Stimulated activated CD8-positive, alpha-beta memory T cell treated with anti-CD3 and anti-CD28 coated beads, Interleukin-7, amount 100 ng/mL, for 24 hours (primary cell): Measurements from ENCODE around the gene VAC14.

ENCODE experiments used
- DNase-seq: peaks from one replicate; pipeline ENCODE4 v3.0.0-alpha.2; 2020; ENCODE audit warnings: low read depth

Gene VAC14

DNA sequence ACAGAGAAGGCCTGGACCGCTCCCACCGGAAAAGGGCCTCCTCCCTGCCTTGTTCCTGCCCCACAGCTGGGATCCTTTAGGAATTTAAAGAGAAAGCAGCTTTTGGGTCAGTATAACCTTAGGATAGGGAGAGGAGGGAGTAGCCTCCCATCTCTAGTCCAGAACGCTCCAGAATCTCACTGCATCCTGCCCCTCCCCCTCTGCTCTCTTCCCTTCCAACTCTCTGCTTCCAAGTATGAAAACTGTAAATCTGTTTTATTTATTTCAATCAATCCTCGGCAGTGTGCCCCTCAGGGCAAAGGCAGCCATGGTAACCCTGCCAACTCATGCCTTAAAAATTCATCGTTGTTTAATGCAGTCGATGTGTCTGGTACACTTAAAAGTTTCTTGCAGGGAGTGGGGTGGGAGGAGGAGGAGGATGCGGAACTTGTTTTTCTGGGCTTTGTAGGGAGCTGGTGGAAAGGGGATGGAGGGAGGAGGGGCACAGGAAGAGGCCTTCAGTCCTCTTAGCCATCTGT is 94.0 kb downstream of the VAC14 start:
- DNase-seq = no peak

DNA sequence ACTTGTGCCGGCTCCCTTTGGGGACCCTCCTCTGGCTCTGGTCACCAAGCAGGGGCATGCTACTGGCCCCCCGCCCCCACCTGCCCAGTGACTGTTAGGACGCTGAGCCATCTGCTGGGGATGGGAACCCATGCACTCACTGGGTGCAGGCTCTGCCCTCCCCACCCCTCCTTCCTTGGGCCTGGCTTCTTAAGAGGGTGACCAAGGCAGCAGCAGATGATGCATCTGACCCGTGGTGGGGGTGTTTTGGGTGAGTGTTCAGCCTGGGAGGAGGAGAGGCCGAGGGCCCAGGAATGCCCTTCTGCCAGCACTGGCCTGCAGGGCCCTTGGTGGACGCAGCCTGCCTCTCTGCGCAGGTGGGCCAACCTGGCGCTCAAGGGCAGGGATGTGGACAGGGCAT is 95.9 kb downstream of the VAC14 start:
- DNase-seq = no peak

DNA sequence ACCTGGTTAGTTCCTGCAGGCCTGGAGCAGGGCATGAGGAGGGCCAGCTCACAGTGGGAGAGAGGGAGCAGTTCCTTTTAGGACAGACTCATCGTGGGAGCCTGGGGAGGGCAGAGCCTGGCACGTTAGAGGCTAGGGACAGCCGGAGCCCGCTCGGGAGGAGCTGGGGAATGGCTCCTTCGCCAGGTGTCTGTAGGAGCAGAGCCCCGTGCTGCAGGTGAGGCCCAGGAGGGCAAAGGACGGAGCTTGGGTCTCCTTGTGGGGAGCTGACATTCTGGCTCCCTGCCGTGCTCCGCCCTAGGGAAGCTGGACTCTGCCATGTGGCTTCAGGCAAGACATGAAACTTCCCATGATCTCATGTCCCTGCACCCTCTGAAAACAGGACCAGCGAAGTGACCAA is 96.4 kb downstream of the VAC14 start:
- DNase-seq = no peak

DNA sequence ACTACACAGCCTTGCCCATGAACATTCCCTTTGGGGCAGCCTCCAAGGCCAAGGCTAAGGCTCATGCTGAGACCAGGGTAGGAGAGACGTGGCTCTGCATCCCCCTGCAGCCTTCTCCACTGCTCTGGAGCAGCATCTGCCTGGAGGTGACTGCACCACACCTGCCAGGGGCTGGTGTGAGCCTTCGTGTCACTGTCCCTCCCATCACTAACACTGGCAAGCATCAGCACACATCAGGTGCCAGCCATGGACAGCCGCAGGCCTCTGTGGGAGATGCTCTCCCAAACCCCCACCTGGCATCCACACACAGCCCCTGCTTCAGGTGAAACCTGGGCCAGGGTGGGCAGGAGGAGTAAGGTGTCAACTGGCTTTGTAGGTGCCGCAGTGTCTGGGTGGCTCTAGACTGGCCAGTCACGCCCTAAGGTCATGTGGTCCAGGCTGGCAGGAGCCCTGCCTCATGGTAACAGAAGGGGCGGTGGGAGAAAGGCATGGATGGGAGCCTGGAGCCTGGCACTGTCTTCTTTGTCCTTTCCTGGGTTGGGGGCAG is 97.0 kb downstream of the VAC14 start:
- DNase-seq = no peak

DNA sequence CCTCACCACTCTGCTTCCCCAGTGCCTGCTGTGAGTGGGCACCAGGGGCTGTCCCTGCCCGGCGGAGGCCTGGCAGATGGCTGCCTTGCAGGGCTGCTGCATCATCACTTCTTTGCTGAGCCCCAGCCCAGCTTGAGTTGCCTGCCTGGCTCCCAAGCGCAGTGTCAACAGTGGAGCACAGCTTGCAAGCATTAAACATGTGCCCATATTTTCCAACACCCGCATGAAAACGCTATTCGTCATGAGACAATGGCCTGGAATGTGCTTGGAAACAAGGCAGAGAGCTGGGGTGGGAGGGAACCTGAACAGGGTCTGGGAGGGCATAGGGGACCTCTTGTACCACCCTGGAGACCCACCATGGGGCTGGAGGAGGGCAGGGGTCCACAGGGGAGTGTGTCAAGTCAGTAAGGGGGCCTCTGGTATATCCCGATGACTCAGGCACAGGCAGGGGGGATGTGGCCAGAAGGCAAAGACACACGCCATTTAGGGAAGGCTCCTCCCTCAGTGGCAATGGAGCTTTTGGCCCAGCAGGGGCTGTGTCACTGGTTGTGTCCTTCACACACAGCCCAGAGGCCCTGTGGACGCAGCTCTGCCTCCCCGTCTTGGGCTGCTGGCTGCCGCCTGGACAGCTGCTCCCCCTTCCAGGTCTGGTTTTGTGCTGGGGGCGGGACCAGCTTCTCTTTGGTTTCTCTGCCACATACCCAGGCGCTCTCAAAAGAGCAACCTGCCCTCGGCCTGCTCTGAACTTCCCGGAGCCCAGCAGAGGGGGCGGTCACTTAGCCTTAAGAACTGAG is 97.7 kb downstream of the VAC14 start:
- DNase-seq = no peak

DNA sequence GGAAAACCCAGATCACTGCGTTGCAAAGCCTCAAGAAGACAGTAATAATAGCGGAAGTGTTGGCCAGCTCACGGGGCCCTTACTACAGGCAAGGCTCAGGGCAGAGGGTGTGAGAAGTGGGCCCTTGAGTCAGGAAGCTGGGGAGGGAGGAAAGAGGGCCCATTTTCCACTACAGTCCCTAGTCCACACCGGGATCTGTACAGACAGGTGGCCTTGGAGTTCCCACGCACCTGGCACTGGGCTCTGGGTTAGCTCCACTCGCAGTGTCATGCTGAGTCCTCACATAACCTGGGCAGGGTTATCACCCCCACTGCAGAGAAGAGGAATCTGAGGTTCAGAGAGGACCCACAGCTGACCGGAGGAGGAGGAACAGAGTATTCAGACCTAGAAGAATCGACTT is 98.3 kb downstream of the VAC14 start:
- no peak for DNase-seq

DNA sequence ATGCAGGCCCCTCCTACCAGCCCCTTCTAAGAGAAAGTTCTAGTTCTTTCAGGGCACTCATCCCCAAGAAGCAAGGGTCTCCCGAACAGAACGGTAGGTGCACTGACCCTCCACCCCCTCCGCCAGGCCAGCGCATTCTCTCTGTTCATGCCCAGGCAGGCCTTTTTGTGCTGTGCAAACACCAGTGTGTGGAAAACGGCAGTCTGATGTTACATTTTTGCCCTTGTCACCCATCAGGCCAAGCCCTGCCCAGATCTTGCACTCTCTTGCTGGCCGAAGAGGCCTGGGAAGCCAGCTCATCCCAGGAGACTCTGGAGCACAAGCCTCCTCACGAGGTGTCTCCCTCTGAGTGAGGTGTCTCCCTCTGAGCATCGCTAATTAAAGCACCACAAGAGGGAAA is 99.0 kb downstream of the VAC14 start:
- DNase-seq = no peak

DNA sequence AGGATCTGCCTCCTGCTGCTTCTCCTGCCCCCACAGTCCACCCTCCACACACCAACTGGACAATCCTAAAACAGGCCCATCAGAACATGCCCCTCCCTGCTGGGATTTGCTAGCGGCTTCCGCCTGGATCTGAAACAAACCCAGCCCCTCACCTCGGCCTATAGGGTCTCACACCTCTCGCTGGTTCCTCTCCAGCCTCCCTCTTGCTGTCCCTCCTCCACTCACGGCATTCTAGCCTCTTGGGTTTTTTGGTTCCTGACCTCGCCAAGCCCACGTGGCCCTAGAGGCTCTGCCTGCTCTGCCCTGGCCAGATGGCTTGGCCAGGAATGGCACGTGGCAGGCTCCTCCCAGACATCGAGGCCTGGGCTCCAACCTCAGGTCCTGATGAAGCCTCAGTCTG is 99.4 kb downstream of the VAC14 start:
- DNase-seq = no peak

DNA sequence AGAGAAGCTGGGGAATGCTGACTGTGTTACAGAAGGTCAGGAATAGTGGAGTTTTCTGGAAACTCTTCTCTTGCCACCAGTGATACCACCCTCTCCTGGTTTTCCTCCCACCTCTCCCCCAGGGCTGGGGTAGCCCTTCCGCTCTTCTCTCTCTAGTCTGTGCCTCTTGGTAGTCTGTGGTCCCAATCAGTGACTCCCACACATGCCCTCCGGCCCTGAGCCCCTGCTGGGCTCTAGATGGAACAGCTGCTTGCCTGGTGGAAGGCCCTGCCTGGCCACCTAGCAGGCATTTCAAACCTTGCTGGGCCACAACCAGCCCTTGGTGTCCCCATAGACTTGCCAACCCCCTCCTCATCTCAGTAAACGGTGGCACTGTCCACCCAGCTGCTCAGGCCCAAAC is 99.9 kb downstream of the VAC14 start:
- DNase-seq = no peak

DNA sequence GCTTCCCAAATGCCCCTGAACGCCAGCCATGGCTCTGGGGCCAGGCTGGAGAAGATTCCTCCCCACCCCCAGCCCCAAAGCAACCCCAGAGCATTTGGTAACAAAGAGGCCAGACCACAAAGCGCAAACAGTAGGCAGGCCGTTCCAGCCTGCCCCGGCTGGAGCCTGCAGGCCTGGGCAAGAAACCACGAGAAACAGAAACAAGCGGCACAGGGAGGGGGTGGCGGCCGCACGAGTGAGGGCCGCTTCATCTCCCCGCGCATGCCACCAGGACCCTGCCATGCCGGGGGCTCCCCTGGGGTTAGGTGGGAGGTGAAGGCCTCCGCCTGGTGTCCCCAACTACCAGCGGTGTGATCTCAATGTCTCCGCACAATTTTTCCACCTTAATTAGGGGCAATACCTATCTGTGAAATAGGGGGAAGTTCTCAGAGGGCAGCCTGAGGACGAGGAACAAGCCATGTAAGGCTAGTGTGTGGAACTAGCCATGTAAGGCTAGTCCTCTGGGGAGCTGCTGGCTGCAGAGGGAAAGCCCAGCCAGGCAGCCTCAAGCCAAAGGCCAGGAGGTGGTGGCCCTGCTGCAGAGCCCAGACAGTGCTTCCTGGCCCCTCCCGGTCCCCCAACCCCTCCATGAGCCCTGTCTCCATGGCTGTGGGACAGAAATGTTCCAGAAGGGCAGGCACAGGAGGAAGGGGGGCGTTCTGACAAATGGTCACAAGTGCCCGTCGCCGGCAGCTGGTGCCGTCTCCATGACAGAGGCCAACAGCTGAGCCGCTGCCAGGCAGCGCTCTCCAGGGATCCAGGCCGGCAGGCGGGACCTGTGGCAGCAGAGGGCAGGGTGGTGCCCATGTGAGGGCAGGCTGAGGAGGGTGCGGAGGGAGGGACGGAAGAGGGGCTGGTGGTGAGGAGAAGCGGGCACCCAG is 100.6 kb downstream of the VAC14 start:
- DNase-seq = no peak

DNA sequence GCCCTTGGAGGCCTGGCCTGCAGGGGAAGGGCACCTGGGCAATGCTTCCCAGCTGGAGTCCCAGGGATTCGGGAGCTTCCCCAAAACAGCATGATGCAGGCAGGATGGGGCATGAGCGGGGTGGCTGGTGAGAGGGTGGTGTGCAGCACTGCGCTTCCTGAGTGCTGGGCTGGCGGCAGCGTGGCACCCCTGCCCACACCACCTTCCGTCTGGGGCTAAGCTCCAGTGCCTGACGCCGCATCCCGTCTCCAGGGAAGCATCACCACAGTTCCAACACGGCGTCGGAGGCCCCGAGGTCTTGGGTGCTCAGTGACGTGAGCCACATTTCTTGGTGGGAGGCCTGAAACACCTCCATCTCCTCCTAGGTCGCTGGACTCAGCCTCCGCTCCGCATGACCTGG is 101.3 kb downstream of the VAC14 start:
- no peak for DNase-seq

DNA sequence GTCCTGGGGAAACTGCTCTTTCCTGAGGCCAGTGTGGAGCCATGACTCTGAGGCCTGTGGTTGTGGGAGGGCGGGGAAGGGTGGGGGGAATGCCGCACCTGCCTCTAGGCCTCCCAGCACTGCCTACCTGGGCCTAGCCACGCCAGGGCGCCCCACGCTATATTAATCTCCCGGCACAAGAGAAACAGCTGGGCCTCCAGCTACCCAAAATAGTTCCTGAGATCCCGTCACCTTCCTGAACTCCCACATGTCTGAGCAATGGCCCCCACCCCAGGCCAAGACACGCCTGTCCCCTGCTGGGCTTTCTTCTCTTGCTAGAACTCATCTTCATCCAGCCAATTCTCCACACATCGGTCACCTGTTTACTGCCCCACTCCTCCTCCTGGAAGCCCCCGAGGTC is 102.1 kb downstream of the VAC14 start:
- DNase-seq = no peak

DNA sequence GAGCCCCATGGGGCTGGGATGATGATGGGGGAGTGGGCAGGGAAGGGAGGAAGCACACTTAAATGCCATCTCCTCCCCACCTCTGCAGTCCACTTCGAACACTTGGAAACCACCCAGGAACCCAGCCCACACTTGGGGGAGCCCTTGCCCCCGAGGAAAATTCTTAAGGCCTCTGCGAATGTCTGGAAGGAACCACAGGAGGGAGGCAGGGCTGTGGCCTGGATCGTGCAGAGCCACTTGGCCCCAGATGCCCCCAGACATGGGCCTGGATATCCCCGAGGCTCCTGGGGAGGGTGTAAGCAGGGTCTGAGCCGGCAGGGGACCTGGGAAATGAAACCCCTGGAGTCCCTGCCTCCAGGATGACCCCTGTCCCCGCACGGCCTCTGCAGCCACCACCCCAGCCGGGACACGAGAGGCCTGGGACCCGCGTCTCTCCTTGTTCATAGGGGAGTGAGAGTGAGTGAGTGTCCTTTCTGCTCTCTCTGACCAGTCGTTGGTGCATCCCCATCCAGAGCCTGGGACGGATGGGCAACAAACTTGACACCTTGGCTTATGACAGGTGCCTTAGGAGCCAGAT is 103.3 kb downstream of the VAC14 start:
- no peak for DNase-seq

DNA sequence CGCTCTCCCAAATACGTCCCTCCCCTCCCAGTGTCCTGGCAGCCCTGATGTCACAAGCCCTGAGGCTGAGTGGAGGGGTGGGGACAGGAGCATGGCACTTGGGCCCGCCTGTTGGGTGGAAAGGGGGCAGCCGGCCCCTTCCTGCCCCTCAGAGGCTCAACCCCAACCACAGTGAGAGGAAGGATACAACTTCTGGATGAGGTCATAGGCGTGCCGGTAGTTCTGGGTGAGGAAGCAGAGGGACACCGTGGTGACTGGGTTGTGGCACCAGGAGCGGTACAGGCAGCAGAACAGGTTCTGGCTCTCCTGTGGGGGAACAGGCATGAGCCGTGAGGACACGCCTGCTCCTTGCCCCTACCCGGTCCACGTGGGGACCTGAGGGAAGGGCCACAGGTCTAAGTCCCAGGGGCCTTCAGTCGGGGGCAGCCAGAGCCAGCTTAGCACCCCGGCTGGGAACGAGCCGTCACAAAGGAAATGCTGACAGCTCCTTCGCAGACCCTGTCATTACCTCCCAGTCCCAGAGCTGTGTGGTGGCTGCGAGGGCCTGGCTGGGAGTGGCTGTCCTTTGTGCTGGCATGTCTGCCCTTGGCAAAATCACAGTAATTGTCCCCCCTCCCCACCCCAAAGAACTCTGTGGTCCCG is 103.9 kb downstream of the VAC14 start:
- DNase-seq = no peak

DNA sequence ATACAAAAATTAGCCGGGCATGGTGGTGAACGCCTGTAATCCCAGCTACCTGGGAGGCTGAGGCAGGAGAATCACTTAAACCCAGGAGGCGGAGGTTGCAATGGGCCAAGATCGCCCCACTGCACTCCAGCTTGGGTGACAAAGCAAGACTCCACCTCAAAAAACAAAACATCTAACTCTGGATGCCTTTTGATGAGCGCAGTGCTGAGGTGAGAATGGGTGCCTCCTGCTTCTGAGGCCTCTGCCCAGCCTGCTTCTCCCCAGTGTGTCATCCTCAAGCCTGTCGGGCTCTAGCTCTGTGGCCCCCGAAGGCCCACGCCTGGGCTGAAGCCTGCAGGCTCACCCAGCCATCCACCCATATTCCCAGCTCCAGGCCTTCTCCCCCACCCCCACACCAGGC is 104.6 kb downstream of the VAC14 start:
- no peak for DNase-seq

DNA sequence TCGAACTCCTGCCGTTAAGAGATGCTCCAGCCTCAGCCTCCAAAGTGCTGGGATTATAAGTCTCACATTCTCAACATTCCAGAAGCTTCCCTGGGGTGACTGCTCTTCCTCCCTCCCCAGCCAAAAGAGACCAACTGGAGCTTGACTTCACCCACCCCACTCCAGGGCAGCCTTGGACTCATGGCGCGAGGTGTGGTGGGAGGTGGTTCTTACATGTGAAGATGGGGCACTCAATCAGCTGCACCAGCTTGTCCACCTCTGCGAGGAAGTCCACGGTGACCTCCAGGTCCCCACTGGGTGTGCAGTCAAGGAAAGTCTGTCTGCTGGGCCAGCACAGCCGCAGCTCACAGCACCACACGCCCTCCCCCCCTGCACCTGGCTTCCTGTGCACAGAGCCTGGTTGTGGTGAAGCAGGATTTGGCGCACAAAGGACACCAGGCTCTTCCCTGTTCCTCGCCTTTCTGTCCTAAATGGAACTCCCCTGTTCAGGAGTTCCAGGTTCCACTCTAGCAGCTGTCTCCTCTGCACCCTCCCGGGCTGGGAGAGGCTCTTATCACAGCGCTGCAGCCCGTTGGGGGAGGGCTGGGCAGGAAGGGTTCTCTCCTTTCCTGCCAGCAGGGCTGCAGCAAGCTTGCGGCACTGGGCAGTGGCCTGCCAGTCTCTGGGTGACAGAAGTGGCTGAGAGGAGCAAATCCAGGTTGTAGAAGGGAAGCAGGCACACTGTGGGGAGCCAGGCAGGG is 105.5 kb downstream of the VAC14 start:
- no peak for DNase-seq

DNA sequence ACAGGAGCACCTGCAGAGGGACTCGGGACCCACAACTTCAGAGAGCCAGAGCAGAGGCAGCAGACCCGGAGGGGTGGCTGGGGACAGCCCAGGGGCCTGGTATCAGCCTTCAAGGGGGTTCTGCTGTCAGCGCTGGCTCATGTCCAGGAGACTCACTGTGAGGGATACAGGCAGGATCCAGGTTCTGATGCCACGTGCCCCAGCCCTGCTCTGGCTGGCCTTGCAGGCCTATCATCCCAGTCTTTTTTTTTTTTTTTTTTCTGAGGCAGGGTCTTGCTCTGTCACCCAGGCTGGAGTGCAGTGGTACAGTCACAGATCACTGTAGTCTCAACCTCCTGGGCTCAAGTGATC is 106.1 kb downstream of the VAC14 start:
- DNase-seq = no peak

DNA sequence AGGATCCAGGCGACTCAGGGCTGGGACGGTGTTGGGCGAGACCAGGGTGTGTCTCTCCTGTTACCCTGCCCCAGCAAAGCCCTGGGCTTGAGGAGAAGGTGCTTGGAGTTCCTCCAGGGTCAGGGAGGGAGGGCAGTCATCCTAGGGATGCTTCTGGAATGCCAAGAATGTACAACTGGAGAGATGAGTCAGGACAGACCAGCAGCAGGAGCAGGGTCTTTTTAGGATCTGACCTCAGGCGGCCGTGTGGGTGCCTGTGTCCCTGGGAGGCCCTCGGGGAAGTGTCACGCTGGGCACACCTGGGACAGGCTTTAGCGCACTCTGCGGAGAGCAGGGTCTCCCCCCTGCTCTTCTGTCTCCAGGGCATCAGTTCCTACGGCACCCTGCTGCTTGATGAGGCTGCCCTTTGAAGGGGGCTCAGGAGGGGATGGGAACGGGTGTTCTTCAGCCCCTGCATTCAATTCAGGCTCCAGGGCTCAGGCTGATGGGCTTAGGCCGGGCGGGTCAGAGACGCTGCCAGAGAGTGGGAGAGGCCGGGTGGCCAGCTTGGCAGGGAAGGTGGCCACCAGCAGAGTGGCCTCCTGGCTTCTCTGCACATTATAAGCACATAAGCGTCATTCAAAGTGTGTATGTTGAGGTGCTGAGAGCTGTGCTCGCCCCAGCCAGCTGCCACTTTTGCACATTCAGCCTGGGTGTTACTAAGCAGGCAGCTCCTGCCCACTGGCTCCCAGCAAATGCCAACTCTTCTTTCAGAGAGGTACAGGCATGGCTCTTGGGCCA is 106.7 kb downstream of the VAC14 start:
- DNase-seq = no peak

DNA sequence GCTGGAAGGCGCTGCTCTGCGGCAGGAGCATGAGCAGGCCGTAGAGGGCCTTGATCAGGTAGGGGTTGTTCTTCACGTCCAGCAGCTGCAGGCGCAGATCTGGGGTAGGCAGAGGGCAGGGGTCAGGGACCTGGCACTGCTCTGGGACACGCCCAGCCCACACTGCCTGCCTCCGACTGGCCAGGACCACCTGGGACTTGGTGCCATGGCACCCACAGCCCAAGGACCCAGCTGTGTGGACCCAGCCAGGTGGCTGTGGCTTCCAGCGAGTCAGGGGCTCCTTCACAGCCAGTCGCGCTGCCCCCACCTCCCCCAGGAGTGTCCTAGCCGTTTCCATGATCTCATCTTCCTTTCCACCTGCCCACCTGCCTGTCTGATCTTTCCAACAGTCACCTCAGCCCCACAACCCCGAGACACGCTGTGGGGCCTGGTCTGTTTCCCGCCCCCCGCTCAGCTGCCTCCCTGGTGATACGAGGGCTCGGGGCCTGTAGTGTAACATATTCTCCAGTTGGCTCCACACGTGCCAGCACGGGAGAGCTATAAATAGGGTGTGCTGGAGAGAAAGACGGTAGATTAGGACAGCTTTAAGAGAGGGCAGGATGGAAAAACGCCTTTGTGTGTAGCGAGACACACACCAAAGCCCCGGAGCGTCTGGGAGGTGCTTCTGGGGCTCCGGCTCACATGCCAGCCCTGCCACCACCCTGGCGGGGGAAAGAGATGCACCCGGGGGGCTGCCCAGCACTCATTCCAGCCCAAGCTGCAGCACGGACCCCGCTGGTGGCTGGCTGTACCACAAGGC is 107.9 kb downstream of the VAC14 start:
- no peak for DNase-seq
